ENCODE results near the gene PODXL.
A peak's percentile ranks its signal among the peaks of the same experiment; 100 is the strongest.
"Not testable (repeated sequence)": the region's sequence is repeated elsewhere in the genome, so short reads cannot be mapped to it uniquely, and the experiment has no call there.

PODXL gene

DNA sequence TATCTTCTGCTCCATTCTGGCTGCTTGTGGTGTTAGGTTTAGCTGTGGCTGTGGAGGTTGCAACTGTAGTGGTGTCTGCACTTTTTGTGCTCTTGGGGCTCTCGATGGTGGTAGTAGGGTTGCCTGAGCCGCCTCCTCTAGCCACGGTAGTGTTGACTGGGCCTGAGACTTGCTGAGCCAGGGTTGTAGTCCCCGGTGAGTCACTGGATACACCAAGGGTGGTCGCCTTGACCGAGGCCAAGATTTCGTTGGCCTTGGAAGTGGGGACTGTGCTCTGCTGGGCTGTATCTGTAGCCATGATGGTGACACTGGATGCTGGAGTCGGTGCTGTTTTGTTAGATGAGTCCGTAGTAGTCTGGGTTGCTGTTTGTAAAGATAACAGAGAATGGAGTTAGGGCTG lies 45.4 kb downstream of the PODXL start:
- TF ChIP-seq, protein P1, sequence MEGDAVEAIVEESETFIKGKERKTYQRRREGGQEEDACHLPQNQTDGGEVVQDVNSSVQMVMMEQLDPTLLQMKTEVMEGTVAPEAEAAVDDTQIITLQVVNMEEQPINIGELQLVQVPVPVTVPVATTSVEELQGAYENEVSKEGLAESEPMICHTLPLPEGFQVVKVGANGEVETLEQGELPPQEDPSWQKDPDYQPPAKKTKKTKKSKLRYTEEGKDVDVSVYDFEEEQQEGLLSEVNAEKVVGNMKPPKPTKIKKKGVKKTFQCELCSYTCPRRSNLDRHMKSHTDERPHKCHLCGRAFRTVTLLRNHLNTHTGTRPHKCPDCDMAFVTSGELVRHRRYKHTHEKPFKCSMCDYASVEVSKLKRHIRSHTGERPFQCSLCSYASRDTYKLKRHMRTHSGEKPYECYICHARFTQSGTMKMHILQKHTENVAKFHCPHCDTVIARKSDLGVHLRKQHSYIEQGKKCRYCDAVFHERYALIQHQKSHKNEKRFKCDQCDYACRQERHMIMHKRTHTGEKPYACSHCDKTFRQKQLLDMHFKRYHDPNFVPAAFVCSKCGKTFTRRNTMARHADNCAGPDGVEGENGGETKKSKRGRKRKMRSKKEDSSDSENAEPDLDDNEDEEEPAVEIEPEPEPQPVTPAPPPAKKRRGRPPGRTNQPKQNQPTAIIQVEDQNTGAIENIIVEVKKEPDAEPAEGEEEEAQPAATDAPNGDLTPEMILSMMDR (IDR thresholded peaks at IDR 0.05; ENCODE audit: low read depth, low read length): no peak
- in situ Hi-C loops (cut with HindIII; ENCODE audit: low sequenced_read_pairs): no loop called here
- H3K4me3 ChIP-seq (ENCODE audit: low read depth, low read length): no peak overlapping the region
- no peak for DNase-seq (ENCODE audit: low read depth, low spot score)

DNA sequence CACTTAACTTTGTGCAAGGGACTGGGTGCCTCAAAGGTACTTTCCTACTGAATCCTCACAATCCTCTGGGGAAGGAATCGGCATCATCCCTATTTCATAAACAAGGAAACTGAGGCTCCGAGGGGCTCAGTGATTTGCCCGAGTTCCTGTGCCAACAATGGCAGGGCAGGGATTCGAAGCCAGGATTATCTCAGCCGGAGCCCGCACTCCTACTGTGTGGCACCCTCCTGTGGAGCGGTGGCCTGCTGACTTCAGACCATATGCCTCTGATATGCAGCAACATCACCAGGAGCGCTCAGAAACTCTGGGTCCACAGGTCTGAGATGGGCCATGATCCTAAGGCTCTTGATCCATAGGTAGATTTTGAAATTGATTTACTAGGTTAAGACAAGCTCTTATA lies 46.6 kb downstream of the PODXL start:
- no peak for DNase-seq (ENCODE audit: low read depth, low spot score)
- in situ Hi-C loops (cut with HindIII; ENCODE audit: low sequenced_read_pairs): no loop called here
- TF ChIP-seq, protein P1 (IDR thresholded peaks at IDR 0.05; ENCODE audit: low read depth, low read length): no peak
- no peak overlapping the region for H3K4me3 ChIP-seq (ENCODE audit: low read depth, low read length)

DNA sequence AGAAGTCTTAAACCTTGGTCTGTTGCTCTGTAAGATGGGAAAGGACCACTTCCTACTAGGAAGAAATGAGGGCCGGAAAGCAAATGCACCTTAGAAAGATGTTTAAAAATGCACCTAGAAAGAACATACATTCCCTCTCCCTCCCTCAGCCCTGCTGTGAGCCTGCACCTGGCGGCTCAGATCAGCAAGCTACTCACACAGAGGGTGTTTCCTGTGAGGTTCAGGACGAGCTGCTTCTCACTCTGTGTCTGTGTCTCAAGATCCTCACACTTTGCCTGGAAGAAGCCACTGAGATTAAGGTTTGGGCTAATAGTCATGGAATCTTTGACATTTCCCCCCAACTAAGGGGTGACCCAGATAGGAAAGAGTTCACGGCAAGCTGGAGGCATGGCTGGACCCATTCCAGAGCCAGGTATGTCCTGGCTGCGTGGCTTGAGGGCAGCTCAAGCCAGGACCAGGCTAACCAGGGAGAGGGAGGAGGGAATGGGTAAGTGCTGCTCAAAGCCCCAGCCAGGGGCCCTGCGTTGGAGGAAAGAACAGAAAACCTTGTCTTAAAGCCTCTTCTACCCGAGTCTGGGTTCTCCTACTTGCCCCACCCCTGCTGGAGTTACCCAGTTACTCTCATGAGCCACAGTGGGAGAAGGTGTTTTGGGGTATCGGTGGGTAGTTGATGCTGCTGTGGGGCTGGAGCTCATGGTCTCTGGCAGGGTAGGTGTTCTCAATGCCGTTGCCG lies 47.5 kb downstream of the PODXL start:
- DNase-seq (ENCODE audit: low read depth, low spot score): no peak
- TF ChIP-seq, protein P1 (IDR thresholded peaks at IDR 0.05; ENCODE audit: low read depth, low read length): no peak
- H3K4me3 ChIP-seq (ENCODE audit: low read depth, low read length): no peak overlapping the region
- in situ Hi-C loops (cut with HindIII; ENCODE audit: low sequenced_read_pairs): no loop called here

DNA sequence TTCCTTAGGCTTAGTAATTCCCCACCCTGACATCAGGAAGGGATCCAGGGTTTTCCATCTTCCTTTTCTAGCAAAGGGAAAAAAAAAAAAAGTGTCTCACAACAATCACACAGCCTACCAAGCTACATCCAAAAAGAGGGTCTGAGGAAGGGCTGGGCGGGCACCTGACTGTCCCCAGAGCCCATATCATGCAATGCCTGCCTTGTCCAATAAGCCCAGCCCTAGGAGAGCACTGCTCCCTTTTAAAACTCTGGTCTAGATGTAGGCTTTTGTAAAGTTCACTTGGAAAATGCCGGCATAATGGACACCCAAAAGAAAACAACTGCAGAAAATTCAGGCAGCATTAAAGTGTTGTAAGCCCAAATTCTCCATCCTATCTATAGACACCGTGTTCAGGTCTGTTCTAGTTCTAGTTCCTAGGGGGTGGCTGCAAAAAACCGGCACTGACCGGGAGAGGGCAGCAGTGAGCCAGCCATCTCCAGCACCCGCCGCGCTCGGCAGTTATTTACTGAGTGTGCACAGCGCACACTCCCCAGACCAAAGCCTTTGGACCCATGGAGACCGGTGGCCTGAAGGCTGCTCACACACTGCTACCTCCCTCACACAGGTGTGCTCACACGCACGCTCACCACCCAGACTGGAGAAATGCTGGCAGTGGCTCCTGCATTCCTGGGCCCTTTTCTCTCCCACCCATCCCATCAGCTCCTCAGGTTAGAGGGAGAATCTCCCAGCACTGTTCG lies 48.7 kb downstream of the PODXL start:
- in situ Hi-C loops (cut with HindIII; ENCODE audit: low sequenced_read_pairs): no loop called here
- peak; percentile 62 for DNase-seq (ENCODE audit: low read depth, low spot score)
- no peak overlapping the region for H3K4me3 ChIP-seq (ENCODE audit: low read depth, low read length)
- TF ChIP-seq, protein P1 (IDR thresholded peaks at IDR 0.05; ENCODE audit: low read depth, low read length): peak; percentile 92

DNA sequence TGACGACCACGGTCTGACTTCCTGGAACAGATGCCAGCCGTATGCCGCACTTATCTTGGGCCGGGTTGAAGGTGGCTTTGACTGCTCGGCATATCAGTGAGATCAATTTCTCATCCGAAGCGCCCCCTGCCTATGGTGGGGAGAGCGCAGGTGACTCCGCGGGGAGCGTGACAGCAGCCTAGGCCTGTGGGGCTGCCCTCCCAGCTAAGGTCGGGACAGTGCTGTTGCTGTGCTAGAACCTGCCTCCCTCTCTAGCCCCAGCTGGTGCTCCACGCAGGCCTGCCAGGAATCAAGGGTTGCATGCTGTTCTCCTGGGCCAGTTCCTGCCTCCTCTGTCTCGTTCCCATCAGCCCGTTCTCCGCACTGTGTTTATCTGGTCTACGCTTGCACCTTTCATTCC lies 49.8 kb downstream of the PODXL start:
- no peak for DNase-seq (ENCODE audit: low read depth, low spot score)
- TF ChIP-seq, protein P1 (IDR thresholded peaks at IDR 0.05; ENCODE audit: low read depth, low read length): no peak
- H3K4me3 ChIP-seq (ENCODE audit: low read depth, low read length): no peak overlapping the region
- in situ Hi-C loops (cut with HindIII; ENCODE audit: low sequenced_read_pairs): no loop called here

DNA sequence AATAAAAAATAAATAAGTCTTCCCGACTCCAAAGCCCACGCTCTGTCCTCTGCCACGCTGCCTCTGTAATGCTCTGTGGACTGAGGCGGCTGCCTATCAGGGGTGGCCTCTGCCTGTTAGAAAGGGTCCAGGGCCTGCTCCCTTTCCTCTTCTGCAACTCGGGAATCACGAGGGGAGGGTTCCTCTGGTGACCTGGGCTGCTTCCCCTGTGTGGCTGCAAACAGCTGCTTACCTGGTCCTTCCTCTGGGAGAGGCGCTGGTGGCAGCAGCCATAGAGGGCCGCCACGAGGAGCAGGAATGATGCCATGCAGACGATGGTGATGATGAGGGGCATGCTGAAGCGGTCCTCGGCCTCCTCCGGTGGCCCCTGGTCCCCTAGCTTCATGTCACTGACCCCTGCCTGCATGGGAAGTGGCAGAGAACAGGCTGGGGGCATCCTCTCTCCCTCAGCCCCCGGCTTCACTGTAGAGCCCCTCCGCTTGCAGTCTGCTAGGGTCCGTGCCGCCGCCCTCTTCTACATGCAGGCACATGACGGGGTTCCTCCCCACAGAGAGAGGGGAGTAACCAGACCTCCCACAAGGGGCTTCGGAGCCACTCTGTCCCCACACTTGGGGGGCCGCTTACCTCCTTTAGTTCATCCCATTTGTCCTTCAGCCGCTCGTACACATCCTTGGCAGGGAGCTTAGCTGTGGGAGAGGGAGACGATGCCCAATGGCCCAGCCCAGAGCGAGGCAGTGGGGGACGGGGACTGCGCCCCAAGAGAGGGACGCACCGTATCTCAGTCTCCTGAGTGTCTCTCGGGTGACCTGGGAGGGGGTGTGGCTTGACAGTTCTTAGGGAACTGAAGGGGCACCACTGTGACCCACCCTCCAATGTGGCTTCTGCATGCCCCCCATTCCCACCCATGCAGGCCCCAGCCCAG lies 50.5 kb downstream of the PODXL start:
- in situ Hi-C loops (cut with HindIII; ENCODE audit: low sequenced_read_pairs): no loop called here
- DNase-seq (ENCODE audit: low read depth, low spot score): no peak
- no peak overlapping the region for H3K4me3 ChIP-seq (ENCODE audit: low read depth, low read length)
- TF ChIP-seq, protein P1 (IDR thresholded peaks at IDR 0.05; ENCODE audit: low read depth, low read length): no peak

DNA sequence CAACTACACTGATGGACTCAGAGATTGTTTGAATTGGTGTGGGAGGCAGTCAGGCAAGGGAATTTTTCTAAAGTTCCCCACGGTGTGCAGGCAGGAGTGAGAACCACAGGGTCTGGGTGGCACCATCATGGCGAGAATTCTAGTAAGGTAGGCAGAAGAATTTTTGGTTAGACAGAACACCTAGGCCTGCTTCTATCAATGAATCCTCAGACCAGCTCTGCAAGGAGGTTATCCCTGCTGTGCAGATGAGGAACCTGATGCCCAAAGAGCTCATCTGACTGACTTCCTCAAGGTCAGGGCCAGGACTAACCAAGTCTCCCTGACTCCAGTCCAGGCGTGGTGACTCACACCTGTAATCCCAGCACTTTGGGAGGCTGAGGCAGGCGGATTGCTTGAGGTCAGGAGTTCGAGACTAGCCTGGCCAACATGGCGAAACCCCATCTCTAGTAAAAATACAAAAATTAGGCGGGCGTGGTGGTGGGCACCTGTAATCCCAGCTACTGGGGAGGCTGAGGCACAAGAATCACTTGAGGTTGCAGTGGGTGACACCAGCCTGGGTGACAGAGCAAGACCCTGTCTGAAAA lies 51.3 kb downstream of the PODXL start:
- H3K4me3 ChIP-seq (ENCODE audit: low read depth, low read length); in situ Hi-C loops (cut with HindIII; ENCODE audit: low sequenced_read_pairs); DNase-seq (ENCODE audit: low read depth, low spot score): not testable (repeated sequence)
